Stimulated activated naive CD8-positive, alpha-beta T cell treated with anti-CD3 and anti-CD28 coated beads, Interleukin-15, amount 100 ng/mL, for 72 hours (primary cell): ENCODE measurements around the gene ZNF335.

Experiments used
- ATAC-seq: fragments of 150-1000 bp; cut with Tn5 transposase; 2 replicates; pipeline ENCODE4 v1.10.0; 2021; ENCODE audit warnings: mild to moderate bottlenecking, moderate library complexity
- DNase-seq, 2 donors: peaks; one replicate each; pipeline ENCODE4 v3.0.0; 2021 to 2022
- H3K27ac Mint-ChIP-seq, 2 donors: one replicate each; pipeline ENCODE4 v1.8.0; 2022; ENCODE audit warnings: mild to moderate bottlenecking in 2 of 2, mixed read lengths in 2 of 2, moderate library complexity in 2 of 2
- H3K27me3 Mint-ChIP-seq: one replicate; pipeline ENCODE4 v1.8.0; 2022; ENCODE audit warnings: mixed read lengths
- H3K4me1 Mint-ChIP-seq: one replicate; pipeline ENCODE4 v1.8.0; 2022; ENCODE audit warnings: mild to moderate bottlenecking, mixed read lengths
- H3K4me3 Mint-ChIP-seq, 2 donors: one replicate each; pipeline ENCODE4 v1.8.0; 2022; ENCODE audit warnings: mild to moderate bottlenecking in 2 of 2, mixed read lengths in 2 of 2, moderate library complexity in 1 of 2
- H3K9me3 Mint-ChIP-seq, 2 donors: one replicate each; pipeline ENCODE4 v1.8.0; 2022; ENCODE audit warnings: mixed read lengths in 2 of 2

Gene ZNF335

GRCh38 chr20:45921337-45922189 is 50.4 kb downstream of the ZNF335 start:
- Mint-ChIP-seq H3K27me3 (peaks cover 7% of the 10 kb centered on the region), H3K4me1 (peaks cover 5% of the 10 kb centered on the region), H3K27ac (peak overlapping the region; percentile 10 to 76), H3K4me3 (no peak overlapping the region), H3K9me3 (no peaks in the 10 kb centered on the region)
- no peak for DNase-seq
- no peak for ATAC-seq

- H3K4me3 Mint-ChIP-seq = no peak overlapping the region
These were observed 51.3 kb downstream of the ZNF335 start for GRCh38 chr20:45920462-45921336.

GRCh38 chr20:45919542-45920399 is 52.2 kb downstream of the ZNF335 start:
- no peak overlapping the region for H3K27ac Mint-ChIP-seq
- H3K27me3 Mint-ChIP-seq = peaks cover 22% of the 10 kb centered on the region
- ATAC-seq (no peak), DNase-seq (no peak)
- no peak overlapping the region for H3K4me3 Mint-ChIP-seq
- no peaks in the 10 kb centered on the region for H3K9me3 Mint-ChIP-seq
- peaks cover 5% of the 10 kb centered on the region for H3K4me1 Mint-ChIP-seq

More at GRCh38 chr20:45920462-45921336, 51.3 kb downstream of the ZNF335 start:
- H3K27me3 Mint-ChIP-seq = peaks cover 14% of the 10 kb centered on the region
- peaks cover 5% of the 10 kb centered on the region for H3K4me1 Mint-ChIP-seq
- DNase-seq = no peak
- ATAC-seq = no peak
- H3K9me3 Mint-ChIP-seq = no peaks in the 10 kb centered on the region
- H3K27ac Mint-ChIP-seq = no peak overlapping the region

- DNase-seq (no peak), ATAC-seq (no peak)
- Mint-ChIP-seq H3K27me3 (peaks cover 22% of the 10 kb centered on the region), H3K4me1 (peaks cover 5% of the 10 kb centered on the region), H3K9me3 (no peaks in the 10 kb centered on the region), H3K27ac (no peak overlapping the region), H3K4me3 (no peak overlapping the region)
These were observed 53.0 kb downstream of the ZNF335 start for GRCh38 chr20:45918779-45919537.

- H3K4me3 Mint-ChIP-seq = no peak overlapping the region
- no peak overlapping the region for H3K27ac Mint-ChIP-seq
- DNase-seq (no peak), ATAC-seq (no peak)
- H3K27me3 Mint-ChIP-seq = peaks cover 22% of the 10 kb centered on the region
- peaks cover 5% of the 10 kb centered on the region for H3K4me1 Mint-ChIP-seq
- H3K9me3 Mint-ChIP-seq = no peaks in the 10 kb centered on the region
These were observed 53.7 kb downstream of the ZNF335 start for GRCh38 chr20:45918182-45918737.

- Mint-ChIP-seq H3K9me3 (no peaks in the 10 kb centered on the region), H3K27ac (no peak overlapping the region), H3K4me1 (peaks cover 5% of the 10 kb centered on the region), H3K27me3 (peaks cover 22% of the 10 kb centered on the region), H3K4me3 (no peak overlapping the region)
- ATAC-seq (no peak), DNase-seq (no peak)
These were observed 54.2 kb downstream of the ZNF335 start for GRCh38 chr20:45917790-45918141.

GRCh38 chr20:45913116-45913515 is 58.9 kb downstream of the ZNF335 start:
- ATAC-seq (no peak), DNase-seq (no peak)
- Mint-ChIP-seq H3K9me3 (no peaks in the 10 kb centered on the region), H3K27me3 (peaks cover 24% of the 10 kb centered on the region), H3K27ac (peak overlapping the region in 1 of 2 donors; percentile 80), H3K4me1 (peaks cover 34% of the 10 kb centered on the region), H3K4me3 (peak overlapping the region in 1 of 2 donors; percentile 59)

GRCh38 chr20:45912344-45912682 is 59.7 kb downstream of the ZNF335 start:
- Mint-ChIP-seq H3K27me3 (peaks cover 24% of the 10 kb centered on the region), H3K9me3 (no peaks in the 10 kb centered on the region), H3K27ac (no peak overlapping the region), H3K4me1 (peaks cover 34% of the 10 kb centered on the region), H3K4me3 (peak overlapping the region; percentile 79 to 89)
- ATAC-seq (no peak), DNase-seq (no peak)

GRCh38 chr20:45911486-45912343 is 60.3 kb downstream of the ZNF335 start, which contains the start of gene PLTP:
Gene PLTP, minus strand, starts transcription at chr20:45912155. Its CDS starts 703 bp downstream, at chr20:45911452.
- H3K27ac Mint-ChIP-seq = peak within 1 kb of the TSS; percentile 7 to 70
- no peaks in the 10 kb centered on the region for H3K9me3 Mint-ChIP-seq
- peak; percentile 25 to 47 for DNase-seq
- ATAC-seq = peak; percentile 28
- peak within 1 kb of the TSS; percentile 79 to 89 for H3K4me3 Mint-ChIP-seq
- H3K4me1 Mint-ChIP-seq = peaks cover 34% of the 10 kb centered on the region
- H3K27me3 Mint-ChIP-seq = peaks cover 24% of the 10 kb centered on the region

GRCh38 chr20:45910670-45911485 is 61.1 kb downstream of the ZNF335 start:
- Mint-ChIP-seq H3K9me3 (no peaks in the 10 kb centered on the region), H3K4me3 (peak overlapping the region; percentile 79 to 89), H3K27me3 (peaks cover 20% of the 10 kb centered on the region), H3K4me1 (peaks cover 34% of the 10 kb centered on the region), H3K27ac (peak overlapping the region; percentile 89 to 94)
- DNase-seq (peak; percentile 99), ATAC-seq (peak; percentile 96)

GRCh38 chr20:45909817-45910669 is 62.0 kb downstream of the ZNF335 start:
- ATAC-seq = no peak

GRCh38 chr20:45909336-45909808 is 62.6 kb downstream of the ZNF335 start:
- Mint-ChIP-seq H3K4me1 (peaks cover 34% of the 10 kb centered on the region), H3K4me3 (no peak overlapping the region)
- no peak for ATAC-seq

More at GRCh38 chr20:45909817-45910669, 62.0 kb downstream of the ZNF335 start:
- Mint-ChIP-seq H3K27ac (peak overlapping the region; percentile 89 to 94), H3K27me3 (peaks cover 12% of the 10 kb centered on the region), H3K4me1 (peaks cover 34% of the 10 kb centered on the region), H3K9me3 (no peaks in the 10 kb centered on the region), H3K4me3 (peak overlapping the region; percentile 79 to 89)
- no peak for DNase-seq

More at GRCh38 chr20:45909336-45909808, 62.6 kb downstream of the ZNF335 start:
- peaks cover 9% of the 10 kb centered on the region for H3K27me3 Mint-ChIP-seq
- no peak overlapping the region for H3K27ac Mint-ChIP-seq
- DNase-seq = no peak
- no peaks in the 10 kb centered on the region for H3K9me3 Mint-ChIP-seq
